Mucosa of rectum (tissue), 2 donors: ENCODE data around the gene CD9.
A peak's percentile ranks its signal among the peaks of the same experiment; 100 is the strongest.

Source experiments
- H3K27ac ChIP-seq, 2 donors: one replicate each; pipeline ENCODE4 v1.7.0; 2013; ENCODE audit warnings: inconsistent platforms in 2 of 2, low read depth in 2 of 2, low read length in 2 of 2
- H3K27me3 ChIP-seq, 2 donors: one replicate each; pipeline ENCODE4 v1.7.0; 2013; ENCODE audit warnings: low read length in 2 of 2; ENCODE audit not compliant: control insufficient read depth in 2 of 2, insufficient read depth in 2 of 2
- H3K36me3 ChIP-seq, 2 donors: one replicate each; pipeline ENCODE4 v1.7.0; 2013; ENCODE audit warnings: low read length in 2 of 2; ENCODE audit not compliant: control insufficient read depth in 2 of 2, insufficient read depth in 2 of 2
- H3K4me1 ChIP-seq, 2 donors: one replicate each; pipeline ENCODE4 v1.7.0; 2013; ENCODE audit warnings: low read length in 2 of 2, mild to moderate bottlenecking in 1 of 2; ENCODE audit not compliant: control insufficient read depth in 2 of 2, insufficient read depth in 2 of 2
- H3K4me3 ChIP-seq, 2 donors: one replicate each; pipeline ENCODE4 v1.7.0; 2013; ENCODE audit warnings: low read length in 2 of 2
- H3K9ac ChIP-seq, 2 donors: one replicate each; pipeline ENCODE4 v1.7.0; 2013; ENCODE audit warnings: low read length in 2 of 2, low read depth in 1 of 2, mild to moderate bottlenecking in 1 of 2
- H3K9me3 ChIP-seq, 2 donors: one replicate each; pipeline ENCODE4 v1.7.0; 2013; ENCODE audit warnings: low read length in 2 of 2; ENCODE audit not compliant: control insufficient read depth in 2 of 2
- donor health status: healthy.
- donor health status: Normal muscosa, but diverticular disease.

CD9 gene

DNA sequence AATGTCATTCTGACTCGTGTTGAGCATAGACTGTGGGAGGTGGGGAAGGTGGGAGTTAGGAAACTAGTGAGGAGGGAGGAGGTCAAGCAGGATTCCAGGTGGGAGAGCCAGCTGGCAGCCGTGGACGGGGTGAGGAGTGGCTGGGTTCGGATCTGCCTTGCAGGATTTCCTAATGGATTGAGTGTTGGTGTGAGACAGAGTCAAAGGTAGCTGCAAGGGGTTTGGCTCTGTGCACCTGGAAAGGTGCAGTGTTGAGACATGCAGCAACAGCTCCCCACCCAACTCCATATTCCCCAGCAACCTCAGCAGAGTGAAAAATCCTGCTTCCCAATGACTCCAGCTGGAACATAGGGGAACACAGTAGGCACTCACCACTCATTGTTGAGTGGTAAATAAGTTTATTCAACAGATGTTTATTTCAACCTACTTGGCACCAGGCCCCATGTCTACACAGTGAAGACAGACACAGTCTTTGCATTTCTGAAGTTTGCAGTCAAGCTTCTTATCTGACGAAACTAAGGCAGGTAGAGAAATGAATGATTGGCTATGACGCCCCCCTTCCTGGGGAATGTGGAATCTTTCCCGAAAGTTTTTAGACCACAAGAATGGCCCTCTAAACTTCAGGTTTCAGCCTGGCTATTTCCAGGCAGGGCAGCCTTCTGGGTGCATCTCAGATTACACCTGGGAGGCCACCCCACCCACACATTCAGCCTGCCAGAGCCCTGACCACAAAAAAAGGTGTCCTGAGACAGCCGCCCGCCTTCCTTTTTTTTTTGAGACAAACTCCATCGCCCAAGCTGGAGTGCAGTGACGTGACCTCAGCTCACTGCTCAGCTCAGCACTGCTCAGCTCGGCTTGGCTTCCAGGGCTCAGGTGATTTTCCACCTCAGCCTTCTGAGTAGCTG lies 72.4 kb downstream of the CD9 start:
- Histone ChIP-seq H3K9ac (no peak overlapping the region), H3K9me3 (no peaks in the 10 kb centered on the region), H3K36me3 (no peaks in the 10 kb centered on the region), H3K27ac (no peak overlapping the region), H3K27me3 (no peaks in the 10 kb centered on the region), H3K4me1 (peaks cover 3 to 8% of the 10 kb centered on the region in 2 donors), H3K4me3 (no peak overlapping the region)

DNA sequence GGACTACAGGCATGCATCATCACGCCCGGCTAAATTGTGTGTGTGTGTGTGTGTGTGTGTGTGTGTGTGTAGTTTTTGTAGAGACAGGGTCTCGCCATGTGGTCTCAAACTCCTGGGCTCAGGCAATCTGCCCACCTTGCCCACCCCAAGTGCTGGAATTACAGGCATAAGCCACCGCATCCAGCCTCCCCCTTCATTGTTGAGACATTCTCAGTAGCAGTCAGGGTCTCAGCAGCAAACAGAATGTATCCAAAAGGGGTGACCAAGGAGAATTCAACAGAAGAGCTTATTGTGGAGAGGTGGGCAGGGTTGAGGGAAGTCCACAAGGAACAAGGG lies 73.0 kb downstream of the CD9 start:
- Histone ChIP-seq H3K27ac (no peak overlapping the region), H3K27me3 (no peaks in the 10 kb centered on the region), H3K9ac (no peak overlapping the region), H3K4me3 (no peak overlapping the region), H3K9me3 (no peaks in the 10 kb centered on the region), H3K36me3 (no peaks in the 10 kb centered on the region), H3K4me1 (peaks cover 9 to 12% of the 10 kb centered on the region in 2 donors)

DNA sequence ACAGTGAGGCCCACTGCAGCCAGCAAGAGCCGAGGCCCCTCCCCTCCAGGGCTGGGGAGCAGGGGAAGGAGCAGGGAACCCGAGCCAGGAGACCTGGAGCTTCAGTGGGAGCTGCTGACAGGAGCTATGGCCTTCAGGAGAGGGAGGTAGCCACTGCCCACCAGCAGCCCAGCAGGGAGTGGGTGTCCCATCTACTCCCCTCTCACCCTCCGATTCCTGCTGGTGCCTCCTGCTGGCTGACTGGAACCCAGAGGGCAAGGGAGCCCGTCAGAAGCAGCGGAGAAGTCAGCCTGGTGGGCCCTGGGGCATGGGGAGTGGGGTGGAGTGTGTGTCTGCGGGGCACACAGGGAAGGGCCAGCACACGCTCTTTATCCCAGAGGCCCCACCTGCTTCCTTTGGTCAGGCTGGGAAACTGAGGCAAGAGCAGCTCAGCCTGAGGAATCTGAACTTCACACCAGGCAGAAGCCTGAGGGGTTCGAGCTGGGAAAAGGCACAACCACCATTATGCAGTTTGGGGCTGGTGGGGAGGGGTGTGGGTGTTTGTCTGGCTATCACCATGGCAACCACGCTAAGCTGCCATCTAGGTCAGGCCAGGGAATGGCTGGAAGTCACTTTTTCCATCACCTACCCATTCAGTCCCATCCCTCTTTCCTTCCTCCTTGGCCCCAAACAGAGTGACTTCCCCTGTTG lies 73.5 kb downstream of the CD9 start:
- no peak overlapping the region for H3K4me3 ChIP-seq
- H3K9ac ChIP-seq: no peak overlapping the region
- H3K27ac ChIP-seq: peak overlapping the region in 1 of 2 donors; percentile 23
- no peaks in the 10 kb centered on the region for H3K27me3 ChIP-seq
- H3K9me3 ChIP-seq: no peaks in the 10 kb centered on the region
- peaks cover 11 to 15% of the 10 kb centered on the region in 2 donors for H3K4me1 ChIP-seq
- no peaks in the 10 kb centered on the region for H3K36me3 ChIP-seq

GRCh38 chr12:6274231-6275221 lies 74.3 kb downstream of the CD9 start:
- Histone ChIP-seq H3K36me3 (no peaks in the 10 kb centered on the region), H3K27me3 (no peaks in the 10 kb centered on the region), H3K9ac (no peak overlapping the region), H3K9me3 (no peaks in the 10 kb centered on the region), H3K4me1 (peaks cover 19 to 23% of the 10 kb centered on the region in 2 donors), H3K4me3 (no peak overlapping the region), H3K27ac (peak overlapping the region in 1 of 2 donors; percentile 23)

DNA sequence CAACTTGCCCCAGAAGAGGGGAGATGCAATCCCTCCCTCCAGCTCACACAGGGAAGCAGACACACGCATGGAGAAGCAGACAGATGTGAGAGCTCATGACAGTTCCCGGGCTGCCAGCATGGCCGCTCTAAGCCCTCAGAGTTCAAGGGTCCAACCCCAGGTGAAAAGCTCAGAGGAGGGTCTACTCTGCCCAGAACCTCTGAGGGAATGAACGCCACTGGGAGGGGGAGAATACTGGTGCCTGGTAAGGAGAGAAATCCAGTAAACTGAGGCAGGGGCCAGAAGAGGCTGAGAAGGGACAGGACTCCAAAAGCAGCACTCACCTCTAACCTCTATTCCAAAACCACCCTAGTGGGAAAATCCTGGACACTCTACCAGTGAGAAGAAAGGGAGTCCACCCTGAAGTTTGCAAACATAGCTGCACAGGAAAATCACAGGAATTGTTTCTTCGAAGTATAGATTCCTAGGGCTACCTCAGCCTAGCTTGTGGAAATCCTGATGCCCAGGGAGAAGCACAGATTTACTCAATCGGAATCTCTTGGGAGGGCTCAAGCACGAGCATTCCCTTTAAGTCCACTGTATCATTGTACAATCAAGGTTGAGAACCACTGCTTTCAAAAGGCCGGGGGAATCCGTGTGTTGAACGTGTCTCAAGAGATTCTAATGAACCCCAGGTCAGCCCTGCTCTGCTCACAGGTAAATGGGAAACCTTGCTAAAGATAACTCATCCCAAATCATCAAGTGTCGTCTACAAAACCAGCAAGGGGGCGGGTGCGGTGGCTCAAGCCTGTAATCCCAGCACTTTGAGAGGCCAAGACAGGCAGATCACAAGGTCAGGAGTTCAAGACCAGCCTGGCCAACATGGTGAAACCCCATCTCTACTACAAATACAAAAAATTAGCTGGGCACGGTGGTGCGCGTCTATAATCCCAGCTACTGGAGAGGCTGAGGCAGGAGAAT lies 76.0 kb downstream of the CD9 start:
- Histone ChIP-seq H3K9me3 (no peaks in the 10 kb centered on the region), H3K4me1 (peaks cover 26 to 29% of the 10 kb centered on the region in 2 donors), H3K4me3 (no peak overlapping the region), H3K36me3 (no peaks in the 10 kb centered on the region), H3K27ac (peak overlapping the region in 1 of 2 donors; percentile 48), H3K9ac (peak overlapping the region in 1 of 2 donors; percentile 88), H3K27me3 (no peaks in the 10 kb centered on the region)

- Histone ChIP-seq H3K4me1 (peaks cover 26 to 29% of the 10 kb centered on the region in 2 donors), H3K36me3 (no peaks in the 10 kb centered on the region)
Measured at GRCh38 chr12:6276956-6277620, 76.9 kb downstream of the CD9 start.

GRCh38 chr12:6277982-6278438 lies 77.8 kb downstream of the CD9 start:
- Histone ChIP-seq H3K27ac (peak overlapping the region; percentile 90 to 95), H3K36me3 (no peaks in the 10 kb centered on the region), H3K4me1 (peaks cover 26 to 29% of the 10 kb centered on the region in 2 donors), H3K9ac (peak overlapping the region; percentile 77 to 88), H3K4me3 (peak overlapping the region; percentile 60 to 64), H3K27me3 (no peaks in the 10 kb centered on the region), H3K9me3 (no peaks in the 10 kb centered on the region)

More at GRCh38 chr12:6276956-6277620, 76.9 kb downstream of the CD9 start:
- H3K9me3 ChIP-seq: no peaks in the 10 kb centered on the region
- no peak overlapping the region for H3K4me3 ChIP-seq
- H3K27ac ChIP-seq: peak overlapping the region; percentile 52 to 95
- no peaks in the 10 kb centered on the region for H3K27me3 ChIP-seq
- peak overlapping the region in 1 of 2 donors; percentile 88 for H3K9ac ChIP-seq

GRCh38 chr12:6278439-6279255 lies 78.4 kb downstream of the CD9 start:
- peaks cover 26 to 29% of the 10 kb centered on the region in 2 donors for H3K4me1 ChIP-seq

More at GRCh38 chr12:6278439-6279255, 78.4 kb downstream of the CD9 start:
- peak overlapping the region; percentile 77 to 88 for H3K9ac ChIP-seq
- peak overlapping the region; percentile 60 to 64 for H3K4me3 ChIP-seq
- no peaks in the 10 kb centered on the region for H3K9me3 ChIP-seq
- H3K36me3 ChIP-seq: no peaks in the 10 kb centered on the region
- H3K27me3 ChIP-seq: no peaks in the 10 kb centered on the region
- peak overlapping the region; percentile 90 to 95 for H3K27ac ChIP-seq
